Activated CD4-positive, alpha-beta T cell treated with anti-CD3 and anti-CD28 coated beads, Interleukin-2, Interleukin-4, amounts not matched to agents 100 ng/mL and 50 ng/mL, durations not matched to agents 16 hours and 8 hours (primary cell): Measurements from ENCODE around the gene HES6.
A peak's percentile ranks its signal among the peaks of the same experiment; 100 is the strongest.
"Not testable (repeated sequence)": the region's sequence is repeated elsewhere in the genome, so short reads cannot be mapped to it uniquely, and the experiment has no call there.

Experiments
- DNase-seq: peaks from one replicate; pipeline ENCODE4 v3.0.0-alpha.2; 2020; ENCODE audit warnings: low spot score

Gene HES6

DNA sequence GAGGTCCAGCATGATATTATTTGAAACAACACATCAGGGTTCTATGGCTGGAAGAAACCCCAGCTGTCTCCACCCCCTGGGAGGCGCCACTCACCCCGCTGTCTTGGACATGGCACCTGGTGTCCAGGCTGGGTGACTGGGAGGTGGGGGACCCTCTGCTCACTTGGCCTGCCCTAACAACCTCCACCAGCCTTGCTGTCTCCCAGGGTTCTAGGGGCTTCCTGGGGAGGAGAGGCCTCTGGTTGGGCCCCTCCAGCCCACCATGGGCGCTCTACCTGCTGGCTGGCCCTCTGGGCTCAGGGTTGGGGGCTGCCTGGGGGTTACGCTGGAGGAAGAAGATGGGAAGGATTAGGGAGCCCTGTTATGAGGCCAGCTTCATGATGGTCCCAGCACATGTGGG is 32.3 kb upstream of the HES6 start:
- DNase-seq = no peak

DNA sequence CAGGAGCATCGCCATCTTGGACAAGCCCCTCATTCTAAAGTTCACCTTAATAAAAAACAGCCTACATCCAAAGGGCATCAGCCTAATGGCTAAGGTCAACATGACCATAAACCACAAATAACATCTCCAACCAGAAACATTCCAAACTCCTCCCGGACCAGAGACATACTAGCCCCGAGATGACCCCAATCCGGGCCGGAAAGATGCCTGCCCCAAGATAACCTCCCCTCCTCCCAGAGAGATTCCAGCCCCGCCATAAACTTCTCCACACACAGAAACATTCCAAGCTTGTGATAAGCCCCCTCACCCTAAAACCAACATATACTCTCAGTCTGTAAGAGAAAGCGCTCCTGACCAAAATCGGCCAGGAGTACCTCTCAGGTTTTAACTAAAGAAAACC is 31.8 kb upstream of the HES6 start:
- DNase-seq = not testable (repeated sequence)

DNA sequence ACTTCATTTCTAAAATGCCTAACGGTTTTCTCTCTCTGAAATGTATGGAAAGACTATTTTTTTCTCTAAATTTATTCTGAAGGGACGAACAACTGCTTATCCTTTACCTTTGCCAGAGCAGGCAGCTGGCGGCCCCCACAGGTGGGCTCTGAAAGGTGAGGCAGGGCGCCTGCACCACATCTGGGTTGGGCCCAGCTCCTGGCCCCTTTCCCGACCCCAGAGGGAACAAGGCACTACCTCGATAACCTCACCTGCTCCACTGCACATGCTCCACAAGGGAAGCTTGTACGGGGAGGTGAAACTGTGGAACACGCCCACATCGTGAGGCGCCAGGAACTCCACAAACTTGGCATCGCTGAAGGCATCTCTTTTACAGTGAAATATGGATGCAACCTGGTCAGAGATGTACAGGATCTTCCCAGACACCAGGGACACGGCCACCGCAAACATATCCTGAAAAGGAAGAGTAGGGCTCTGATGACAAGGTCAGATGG is 31.3 kb upstream of the HES6 start:
- DNase-seq = no peak

DNA sequence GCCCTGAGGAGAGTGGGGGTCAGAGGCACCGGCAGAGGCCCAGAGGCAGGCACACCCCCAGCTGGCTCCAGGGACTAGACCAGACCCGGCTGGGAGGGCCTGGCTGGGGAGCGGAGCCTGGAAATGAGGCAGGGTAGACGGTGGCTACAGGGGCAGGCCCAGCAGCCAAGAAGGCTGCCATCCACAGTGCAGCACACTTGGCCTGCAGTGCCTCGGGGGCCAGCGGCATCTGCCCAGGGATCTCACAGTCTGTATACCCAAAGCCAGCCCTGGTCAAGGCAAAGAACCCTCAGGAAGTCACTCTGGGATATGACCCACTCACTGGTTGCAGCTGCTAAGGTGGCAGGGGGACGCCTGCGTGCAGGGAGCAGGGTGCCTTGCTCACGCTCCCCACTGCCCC is 30.8 kb upstream of the HES6 start:
- no peak for DNase-seq

DNA sequence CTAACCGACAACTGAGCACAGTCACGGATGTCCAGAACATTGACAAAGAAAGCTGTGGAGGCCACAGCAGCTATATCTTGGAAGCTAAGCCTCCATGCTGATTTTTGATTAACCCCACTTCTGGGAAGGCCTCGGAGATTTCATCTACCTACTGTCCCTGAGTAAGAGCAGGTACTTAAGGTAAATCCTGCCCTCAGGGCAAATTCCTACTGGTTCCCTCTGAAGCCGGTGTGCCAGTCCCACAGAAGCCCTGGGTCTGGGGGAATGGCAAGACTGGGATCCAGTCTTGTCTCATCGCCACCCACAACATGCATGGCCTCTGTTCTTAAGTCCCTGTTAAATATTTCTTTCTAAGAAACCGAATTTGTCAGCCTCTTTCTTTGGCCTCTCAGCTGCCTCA is 29.9 kb upstream of the HES6 start:
- DNase-seq = no peak

DNA sequence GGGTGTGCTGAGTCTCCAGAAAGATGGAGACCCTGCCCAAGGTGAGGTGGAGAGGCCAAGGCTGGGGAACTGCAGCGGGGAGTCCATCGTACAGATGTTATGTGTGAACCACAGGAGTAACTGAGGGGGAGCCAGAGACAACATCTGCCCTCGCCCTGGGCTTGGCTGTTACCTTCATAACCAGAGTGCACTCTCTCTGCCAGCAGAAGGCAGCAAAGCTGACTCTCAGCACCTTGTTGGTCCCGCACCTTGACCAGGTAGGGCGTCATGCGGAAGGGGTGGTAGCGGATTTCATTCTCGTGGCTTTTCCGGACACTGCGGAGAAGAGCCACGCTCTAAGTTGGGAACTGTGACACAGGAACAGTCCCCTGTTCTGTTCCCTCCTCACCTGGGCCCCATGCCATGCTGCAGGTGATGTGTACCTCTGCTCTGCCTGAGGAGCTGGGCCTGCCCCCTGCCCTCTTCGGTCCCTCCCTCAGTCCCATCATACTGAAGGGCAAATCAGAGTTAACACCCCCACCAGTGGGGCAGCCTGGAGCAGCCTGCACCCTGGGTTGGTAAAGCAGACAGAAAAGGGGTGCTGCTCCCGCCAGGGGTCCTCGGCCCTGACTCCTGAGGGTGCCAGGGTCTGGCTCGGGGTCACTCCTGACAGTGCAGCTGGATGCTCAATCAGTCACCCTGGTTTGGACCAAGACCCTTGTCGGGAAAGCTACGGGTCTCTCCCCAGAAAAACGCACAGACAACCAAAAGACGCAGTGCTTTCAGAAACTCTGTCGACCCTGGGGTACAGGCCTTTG is 28.2 kb upstream of the HES6 start:
- DNase-seq = no peak

DNA sequence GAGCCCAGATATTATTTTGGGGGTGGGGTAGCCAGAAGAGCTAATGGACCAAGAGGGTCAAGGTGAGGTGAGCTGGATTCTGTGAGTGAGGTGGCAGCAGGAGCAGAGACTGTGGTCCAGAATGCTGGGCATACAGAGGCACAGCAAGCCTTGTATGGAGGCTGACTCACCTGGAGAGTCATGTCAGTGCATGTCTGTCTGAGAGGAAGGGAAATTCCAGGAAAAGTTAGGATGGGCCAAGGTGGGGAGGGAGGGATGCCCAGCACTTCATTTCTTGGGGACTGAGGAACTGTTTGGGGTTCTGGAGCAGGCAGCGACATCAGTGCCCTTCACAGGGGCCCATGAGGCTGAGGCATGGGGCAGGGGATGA is 27.5 kb upstream of the HES6 start:
- DNase-seq = no peak

DNA sequence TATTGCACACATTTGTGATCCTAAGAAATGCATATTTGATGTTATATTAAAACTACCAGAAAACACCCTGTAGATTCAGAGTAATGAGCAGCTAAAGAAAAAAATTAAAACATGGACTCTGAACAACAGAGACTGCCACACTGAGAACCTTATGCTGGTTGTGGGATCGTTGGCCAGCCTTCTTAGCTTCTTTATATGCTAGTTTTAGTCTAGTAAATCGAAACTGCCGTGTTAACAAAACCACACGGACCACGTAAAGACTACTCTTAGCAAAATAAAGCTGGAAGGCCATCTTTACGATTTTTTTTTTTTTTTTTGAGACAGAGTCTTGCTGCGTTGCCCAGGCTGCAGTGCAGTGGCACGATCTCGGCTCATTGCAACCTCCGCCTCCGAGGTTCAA is 25.8 kb upstream of the HES6 start:
- DNase-seq = no peak

DNA sequence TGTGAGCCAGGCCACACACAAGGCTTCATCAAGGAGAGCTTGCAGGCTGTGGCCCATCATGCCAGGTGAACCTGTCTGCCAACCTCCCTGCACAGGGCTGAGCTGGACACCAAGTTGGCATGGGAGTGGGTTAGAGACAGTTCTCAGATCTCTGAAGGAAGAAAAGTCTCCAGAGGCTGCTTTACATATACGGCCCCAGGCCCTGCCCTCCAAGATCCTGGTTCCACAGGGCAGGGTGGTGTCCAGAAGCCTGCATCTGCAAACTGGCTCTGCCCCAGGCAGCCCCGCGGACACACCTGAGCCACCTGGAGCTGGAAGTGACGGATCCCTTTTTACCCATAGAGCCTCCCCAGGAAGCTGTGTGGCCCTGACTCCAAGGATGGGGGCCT is 24.2 kb upstream of the HES6 start:
- DNase-seq = no peak

DNA sequence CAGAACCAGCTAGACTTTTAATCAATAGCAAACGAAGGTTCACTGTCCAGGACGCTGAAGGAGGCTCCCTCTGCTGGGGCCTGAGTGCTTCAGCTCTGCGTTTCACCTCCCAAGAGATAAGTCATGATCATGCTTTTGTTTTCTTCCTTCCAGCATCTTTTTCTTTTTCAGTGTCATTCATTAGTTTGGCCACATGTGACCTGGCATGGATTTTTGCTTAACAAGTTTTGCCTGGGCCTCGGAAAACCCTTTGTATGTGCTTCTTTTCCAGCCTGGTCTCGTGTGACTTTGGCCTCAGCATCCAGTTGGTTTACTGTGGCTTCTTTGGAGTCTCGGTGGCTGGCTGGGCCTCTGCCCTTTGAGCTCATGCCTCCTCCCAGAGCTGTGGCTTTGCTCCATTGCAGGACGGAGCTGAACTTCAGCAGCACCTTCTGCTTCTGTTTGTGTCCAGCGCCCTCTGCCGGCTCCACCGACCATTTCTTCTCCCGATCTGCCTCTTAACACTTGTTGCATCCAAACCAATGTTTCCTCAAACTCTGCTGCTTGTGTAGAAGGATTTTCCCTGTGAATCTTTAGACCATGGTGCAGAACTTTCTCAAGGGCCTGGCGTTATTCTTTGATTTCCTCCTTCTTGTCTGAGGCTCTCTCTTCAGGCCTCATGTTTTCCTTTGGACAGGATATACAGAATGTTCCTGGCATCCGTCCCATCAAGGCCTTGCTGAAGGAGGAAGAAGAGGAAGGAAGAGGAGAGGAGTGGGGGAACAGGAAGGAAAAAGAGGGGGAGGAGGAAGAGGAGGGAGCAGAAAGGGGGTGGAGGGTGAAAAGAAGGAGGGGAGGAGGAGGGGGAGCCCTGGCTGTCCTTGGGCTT is 23.6 kb upstream of the HES6 start:
- peak; percentile 74 for DNase-seq

DNA sequence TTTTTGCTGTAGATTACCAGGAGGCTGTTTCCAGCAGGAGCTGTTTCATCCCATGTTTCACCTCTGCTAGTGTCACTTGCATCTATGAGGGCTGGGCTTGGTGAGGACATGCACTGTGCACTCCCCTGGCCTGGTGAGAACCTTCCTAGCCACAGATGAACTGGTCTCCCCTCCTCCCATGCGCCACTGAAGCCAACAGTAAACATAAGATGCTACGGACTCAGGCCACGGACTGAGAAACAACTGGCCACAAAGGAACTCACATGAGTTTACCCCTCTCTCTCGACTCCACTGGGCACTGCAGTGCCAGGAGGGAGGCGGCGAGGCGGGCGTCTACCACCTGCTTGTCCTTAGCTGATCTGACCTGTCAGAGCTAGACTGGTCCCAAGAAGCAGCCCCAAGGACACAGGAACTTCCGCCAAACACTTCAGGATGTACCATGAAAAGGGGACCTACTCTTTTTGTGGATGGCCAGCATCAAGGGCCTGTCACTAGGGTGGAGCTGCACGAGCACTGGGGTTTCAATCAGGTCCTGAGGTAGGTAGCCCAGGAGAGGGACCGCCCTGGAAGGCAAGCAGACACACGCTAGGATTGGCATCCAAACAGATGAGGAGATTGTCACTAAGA is 22.8 kb upstream of the HES6 start:
- no peak for DNase-seq

DNA sequence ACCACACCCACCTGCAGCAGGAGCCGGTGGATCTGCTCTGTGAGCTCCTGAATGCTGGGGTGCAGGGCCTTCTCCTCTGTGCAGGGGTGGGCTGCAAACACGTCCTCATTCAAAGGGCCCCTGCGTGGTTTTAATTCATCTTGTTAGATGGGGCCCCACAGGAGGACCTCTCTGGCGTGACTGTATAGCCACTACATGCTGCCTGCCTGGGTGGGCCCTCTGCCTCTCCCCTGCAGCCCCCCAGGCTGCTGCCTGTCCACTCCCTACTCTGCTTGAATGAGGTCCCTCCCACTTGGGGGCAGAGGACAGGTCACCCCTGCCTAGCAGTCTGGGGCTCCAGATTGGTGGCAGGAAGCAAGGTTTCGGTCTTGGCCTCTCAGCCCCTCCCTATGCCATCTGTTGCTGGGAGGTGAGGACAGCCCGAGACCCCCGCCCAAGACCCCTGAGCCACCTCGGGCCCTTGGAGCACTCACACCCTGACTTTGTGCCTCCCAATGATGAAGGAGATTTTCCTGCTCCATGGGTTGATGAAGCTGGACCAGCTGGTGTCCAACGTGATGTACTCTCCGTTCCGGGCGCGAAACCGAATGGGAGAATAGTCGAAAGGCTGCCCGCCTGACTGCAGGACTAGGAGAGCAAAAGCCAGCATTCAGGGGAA is 22.0 kb upstream of the HES6 start:
- no peak for DNase-seq

DNA sequence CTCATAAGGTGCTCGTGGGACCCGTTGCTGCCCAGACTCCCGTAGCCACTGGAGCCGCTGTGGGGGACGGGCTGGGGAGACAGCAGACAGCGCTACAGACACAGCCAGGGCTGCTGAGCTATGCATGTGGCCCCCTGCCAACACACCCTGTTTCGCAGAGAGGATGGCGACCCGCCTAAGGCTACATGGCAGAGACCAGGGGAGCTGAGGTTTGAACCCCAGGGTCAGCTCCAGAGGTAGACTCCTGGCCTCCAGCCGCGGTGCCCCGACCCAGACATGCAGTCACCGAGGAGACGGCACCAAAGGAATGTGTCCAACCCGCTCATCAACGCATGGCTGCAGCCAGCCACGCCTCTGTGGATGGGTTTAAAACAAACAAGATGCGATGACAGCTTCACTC is 21.0 kb upstream of the HES6 start:
- no peak for DNase-seq

DNA sequence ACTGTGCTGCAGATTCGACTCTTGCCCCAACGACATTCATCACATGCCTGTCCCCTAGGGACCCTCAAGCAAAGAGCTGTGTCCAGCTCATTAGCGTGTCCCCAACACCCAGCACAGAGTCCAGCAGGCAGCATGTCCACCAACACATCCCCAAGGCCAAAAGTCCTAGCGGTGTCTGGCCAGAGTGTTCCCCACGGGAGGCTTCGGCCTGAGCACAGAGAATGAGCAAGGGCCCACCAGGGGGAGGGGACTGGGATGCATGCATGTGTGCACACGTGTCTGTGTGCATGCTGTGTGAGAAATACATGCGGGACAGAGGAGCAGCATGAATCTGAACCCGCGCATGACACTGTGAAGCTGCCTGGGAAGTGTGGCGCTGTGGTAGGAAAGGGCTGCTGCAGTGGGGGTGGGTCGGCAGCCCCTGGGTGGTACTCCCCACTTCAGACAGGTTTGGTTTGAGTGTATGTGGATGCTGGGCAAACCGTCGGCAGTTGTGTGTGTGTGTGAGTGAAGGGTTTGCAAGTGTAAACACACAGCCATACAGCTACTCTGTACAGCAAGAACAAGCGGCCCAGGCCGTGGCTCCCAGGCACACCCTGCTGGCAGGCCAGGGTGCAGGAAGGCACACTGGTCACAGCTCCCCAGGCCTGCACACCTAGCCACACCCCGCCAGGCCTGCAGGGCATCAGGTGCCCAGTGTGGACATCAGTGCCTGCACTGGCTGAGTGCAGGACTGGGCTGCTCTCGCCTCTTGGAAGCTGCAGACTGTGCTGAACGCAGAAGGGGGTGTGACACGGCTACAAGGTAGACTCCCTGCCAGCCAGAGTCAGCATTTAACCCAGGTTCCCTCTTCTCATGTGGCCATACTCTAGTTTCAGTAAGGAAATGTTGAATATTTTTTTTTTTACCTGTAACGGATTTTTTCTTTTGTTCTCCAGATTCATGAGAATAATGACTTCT is 19.5 kb upstream of the HES6 start:
- DNase-seq = no peak

DNA sequence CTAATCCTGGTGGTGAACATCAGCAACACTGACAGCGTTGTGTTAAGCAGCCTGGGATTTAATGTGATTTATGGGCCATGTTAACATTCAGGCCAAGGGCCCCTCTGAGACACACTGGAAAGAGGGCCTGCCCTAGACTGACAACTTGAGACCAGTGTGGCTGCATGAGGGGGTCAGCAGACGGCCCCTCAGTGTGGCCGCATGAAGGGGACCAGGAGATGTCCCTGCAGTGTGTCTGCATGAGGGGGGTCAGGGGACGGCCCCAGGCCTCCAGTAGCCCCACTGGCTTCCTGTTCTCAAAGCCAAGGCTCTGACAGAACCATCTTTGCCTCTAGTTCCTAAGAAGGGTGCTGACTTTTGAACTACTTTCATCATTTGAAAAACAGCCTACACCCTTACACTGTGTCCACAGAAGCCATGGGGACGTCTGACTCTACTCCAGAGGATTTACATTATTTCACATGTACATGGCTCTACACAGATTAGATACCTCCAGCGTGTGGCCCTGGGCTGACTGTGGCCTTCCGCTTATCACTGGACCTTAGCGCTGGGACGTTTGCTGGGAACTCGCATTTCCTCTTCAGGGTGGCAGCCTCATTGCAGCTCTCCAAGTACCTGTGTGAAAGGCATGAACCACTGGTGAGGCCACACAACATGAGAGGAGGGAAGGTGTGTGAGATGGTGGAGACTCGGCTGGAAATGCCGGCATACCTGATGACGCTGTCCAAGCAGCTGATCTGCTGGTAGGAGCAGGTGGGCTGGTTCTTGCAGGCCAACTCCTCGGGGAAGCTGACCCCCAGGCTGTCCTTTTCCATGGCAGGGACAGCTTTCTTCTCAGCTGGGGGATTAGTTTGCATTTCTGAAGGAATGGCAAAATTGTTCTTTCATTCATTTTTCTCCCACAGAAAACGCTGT is 18.2 kb upstream of the HES6 start:
- DNase-seq = no peak

DNA sequence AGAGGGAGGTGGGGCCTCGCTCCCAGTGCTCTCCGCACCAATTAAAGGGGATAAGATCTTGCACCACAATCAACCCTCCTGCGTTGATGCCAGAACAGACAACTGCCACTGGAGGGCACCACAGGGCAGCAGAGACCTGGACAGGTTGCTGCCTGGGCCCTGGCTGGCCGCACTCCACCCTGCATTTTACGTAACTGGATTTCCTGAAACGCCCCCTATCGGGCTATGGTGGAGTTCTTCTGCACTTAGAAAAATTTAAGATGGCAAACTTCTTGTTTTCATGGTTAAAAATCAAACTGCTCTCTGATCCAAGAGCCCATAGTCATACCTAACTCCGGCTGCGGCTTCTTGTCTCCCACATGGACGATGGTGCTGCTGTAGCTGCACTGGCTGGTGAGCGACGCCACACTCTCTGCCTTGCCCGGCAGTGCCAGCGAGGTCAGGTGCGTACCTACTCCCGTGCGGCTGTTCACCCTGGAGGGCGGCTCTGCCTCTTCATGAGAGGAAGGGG is 16.8 kb upstream of the HES6 start:
- peak; percentile 72 for DNase-seq

DNA sequence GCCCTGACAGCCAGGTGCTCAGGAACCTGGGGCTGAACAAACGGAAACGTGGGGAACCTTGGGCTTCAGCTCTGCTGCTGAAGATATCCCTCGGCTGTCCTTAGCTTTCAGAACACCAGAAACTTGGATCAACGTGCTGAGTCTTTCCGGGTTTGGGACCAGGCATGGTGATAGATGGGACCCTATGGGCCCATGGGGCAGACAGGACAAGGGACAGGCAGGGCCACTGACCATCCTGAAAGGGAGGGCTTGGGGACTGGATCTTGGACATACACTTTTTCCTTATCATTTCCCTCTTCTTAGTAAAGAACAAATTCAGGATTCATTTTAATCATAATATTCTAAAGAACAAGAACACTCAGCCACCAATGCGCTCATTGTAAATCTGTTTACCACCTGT is 16.3 kb upstream of the HES6 start:
- DNase-seq = no peak

DNA sequence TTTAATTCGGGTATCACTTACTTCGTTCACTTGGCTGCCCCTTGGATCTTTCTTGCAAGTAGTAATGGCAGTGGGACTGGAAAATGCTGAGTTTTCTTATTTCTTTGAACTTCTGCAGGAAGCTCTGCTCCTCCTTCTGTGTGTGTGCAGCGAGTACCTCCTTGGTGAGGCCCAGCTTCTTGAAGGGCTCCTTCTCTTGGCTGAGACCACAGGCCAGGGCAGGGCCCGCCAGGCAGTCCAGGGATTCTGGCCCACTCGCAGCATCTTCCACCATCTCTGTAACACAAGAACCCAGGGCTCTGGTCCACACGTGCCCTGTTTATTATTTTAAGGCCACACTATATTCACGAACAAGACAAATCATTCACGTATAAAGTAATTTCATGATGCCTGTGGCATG is 15.8 kb upstream of the HES6 start:
- no peak for DNase-seq

DNA sequence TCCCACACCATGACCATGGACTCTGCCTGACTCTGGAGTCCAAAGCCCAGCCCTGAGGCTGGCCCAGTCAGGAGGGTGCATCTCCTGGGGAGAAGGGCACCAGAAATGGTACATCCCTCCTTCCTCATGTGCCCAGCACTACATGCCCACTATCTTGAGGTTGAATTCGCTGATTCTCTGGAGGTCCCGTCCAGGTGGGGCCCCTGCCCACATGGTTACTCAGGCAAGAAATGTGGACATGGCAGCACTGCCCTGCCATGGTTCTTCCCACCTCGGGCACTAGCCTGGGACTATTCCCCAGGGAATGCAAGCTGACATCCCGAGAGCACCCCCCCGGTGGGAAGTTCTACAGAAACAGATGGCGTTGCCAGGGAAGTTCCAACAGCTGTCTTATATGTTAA is 15.3 kb upstream of the HES6 start:
- DNase-seq = no peak
